C4-2B (cell line): Measurements from ENCODE around the gene IFNGR2.

Source experiments
- ZFX ChIP-seq: fragments of 450-650 bp; IDR thresholded peaks from 2 replicates; pipeline ENCODE4 v1.6.1; 2017
- TF ChIP-seq, protein P1 (sequence below): fragments of 450-650 bp; conservative IDR thresholded peaks from 2 replicates; pipeline ENCODE4 v1.5.1; 2017; ENCODE audit warnings: mild to moderate bottlenecking

GRCh38 chr21:33437140-33437539 lies 33.9 kb downstream of the IFNGR2 start:
- TF ChIP-seq, protein P1, sequence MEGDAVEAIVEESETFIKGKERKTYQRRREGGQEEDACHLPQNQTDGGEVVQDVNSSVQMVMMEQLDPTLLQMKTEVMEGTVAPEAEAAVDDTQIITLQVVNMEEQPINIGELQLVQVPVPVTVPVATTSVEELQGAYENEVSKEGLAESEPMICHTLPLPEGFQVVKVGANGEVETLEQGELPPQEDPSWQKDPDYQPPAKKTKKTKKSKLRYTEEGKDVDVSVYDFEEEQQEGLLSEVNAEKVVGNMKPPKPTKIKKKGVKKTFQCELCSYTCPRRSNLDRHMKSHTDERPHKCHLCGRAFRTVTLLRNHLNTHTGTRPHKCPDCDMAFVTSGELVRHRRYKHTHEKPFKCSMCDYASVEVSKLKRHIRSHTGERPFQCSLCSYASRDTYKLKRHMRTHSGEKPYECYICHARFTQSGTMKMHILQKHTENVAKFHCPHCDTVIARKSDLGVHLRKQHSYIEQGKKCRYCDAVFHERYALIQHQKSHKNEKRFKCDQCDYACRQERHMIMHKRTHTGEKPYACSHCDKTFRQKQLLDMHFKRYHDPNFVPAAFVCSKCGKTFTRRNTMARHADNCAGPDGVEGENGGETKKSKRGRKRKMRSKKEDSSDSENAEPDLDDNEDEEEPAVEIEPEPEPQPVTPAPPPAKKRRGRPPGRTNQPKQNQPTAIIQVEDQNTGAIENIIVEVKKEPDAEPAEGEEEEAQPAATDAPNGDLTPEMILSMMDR: no peak
- no peak for TF ChIP-seq ZFX
